Measurements from ENCODE around the gene PLIN5. TPM values are rescaled to one million over a fixed set of nuclear protein-coding genes. Genes with fewer than 3 reads are reported as not detected.
"Not testable (repeated sequence)": the region's sequence is repeated elsewhere in the genome, so short reads cannot be mapped to it uniquely, and the experiment has no call there.

Gene PLIN5
- polyA plus RNA-seq, 3 donors: 2.3 to 3.2 (median 2.3) TPM

GRCh38 chr19:4568886-4569285 lies 33.9 kb upstream of the PLIN5 start:
- no peak for DNase-seq (ENCODE audit: low read depth in 3 of 3, low spot score in 2 of 3)

GRCh38 chr19:4567584-4568071 lies 32.6 kb upstream of the PLIN5 start:
- DNase-seq (ENCODE audit: low read depth in 3 of 3, low spot score in 2 of 3): no peak

- no peak for DNase-seq (ENCODE audit: low read depth in 3 of 3, low spot score in 2 of 3)
These were observed 31.5 kb upstream of the PLIN5 start for GRCh38 chr19:4566402-4567051.

GRCh38 chr19:4563562-4563961 lies 28.5 kb upstream of the PLIN5 start:
- DNase-seq (ENCODE audit: low read depth in 3 of 3, low spot score in 2 of 3): not testable (repeated sequence)

GRCh38 chr19:4562085-4562484 lies 27.1 kb upstream of the PLIN5 start:
- not testable (repeated sequence) for DNase-seq (ENCODE audit: low read depth in 3 of 3, low spot score in 2 of 3)

- DNase-seq (ENCODE audit: low read depth in 3 of 3, low spot score in 2 of 3): no peak
These were observed 24.5 kb upstream of the PLIN5 start, which contains the start of gene SEMA6B for GRCh38 chr19:4559569-4559968. SEMA6B (minus strand) TSS chr19:4559684; CDS start chr19:4558457, 1,227 bp downstream.

GRCh38 chr19:4557971-4558941 lies 23.2 kb upstream of the PLIN5 start:
- no peak for DNase-seq (ENCODE audit: low read depth in 3 of 3, low spot score in 2 of 3)

- DNase-seq (ENCODE audit: low read depth in 3 of 3, low spot score in 2 of 3): no peak
These were observed 22.3 kb upstream of the PLIN5 start for GRCh38 chr19:4557144-4557970.

- DNase-seq (ENCODE audit: low read depth in 3 of 3, low spot score in 2 of 3): no peak
These were observed 21.6 kb upstream of the PLIN5 start for GRCh38 chr19:4556597-4557127.

- DNase-seq (ENCODE audit: low read depth in 3 of 3, low spot score in 2 of 3): no peak
These were observed 20.9 kb upstream of the PLIN5 start for GRCh38 chr19:4555657-4556561.

GRCh38 chr19:4554717-4555116 lies 19.7 kb upstream of the PLIN5 start:
- no peak for DNase-seq (ENCODE audit: low read depth in 3 of 3, low spot score in 2 of 3)

GRCh38 chr19:4553775-4554174 lies 18.8 kb upstream of the PLIN5 start:
- no peak for DNase-seq (ENCODE audit: low read depth in 3 of 3, low spot score in 2 of 3)

- DNase-seq (ENCODE audit: low read depth in 3 of 3, low spot score in 2 of 3): no peak
These were observed 18.2 kb upstream of the PLIN5 start for GRCh38 chr19:4553092-4553695.

GRCh38 chr19:4552525-4552819 lies 17.4 kb upstream of the PLIN5 start:
- no peak for DNase-seq (ENCODE audit: low read depth in 3 of 3, low spot score in 2 of 3)

- no peak for DNase-seq (ENCODE audit: low read depth in 3 of 3, low spot score in 2 of 3)
These were observed 15.5 kb upstream of the PLIN5 start for GRCh38 chr19:4550479-4551050.

GRCh38 chr19:4550018-4550417 lies 15.0 kb upstream of the PLIN5 start:
- no peak for DNase-seq (ENCODE audit: low read depth in 3 of 3, low spot score in 2 of 3)

GRCh38 chr19:4548238-4548584 lies 13.2 kb upstream of the PLIN5 start:
- no peak for DNase-seq (ENCODE audit: low read depth in 3 of 3, low spot score in 2 of 3)

- no peak for DNase-seq (ENCODE audit: low read depth in 3 of 3, low spot score in 2 of 3)
These were observed 12.5 kb upstream of the PLIN5 start for GRCh38 chr19:4547303-4548237.

All from right renal cortex interstitium (tissue), 3 donors.